ENCODE data around the gene KNDC1.
"Not testable (repeated sequence)": the region's sequence is repeated elsewhere in the genome, so short reads cannot be mapped to it uniquely, and the experiment has no call there.

The KNDC1 gene

GRCh38 chr10:133219782-133220181 is 59.8 kb downstream of the KNDC1 start:
- Histone ChIP-seq H3K4me1 (ENCODE audit: control insufficient read depth, insufficient read depth, low read length, unreplicated experiment) (no peaks in the 10 kb centered on the region), H3K27me3 (ENCODE audit: insufficient read depth, low read length) (peaks cover 7% of the 10 kb centered on the region), H3K27ac (ENCODE audit: low read depth, low read length) (no peak overlapping the region), H2AFZ (ENCODE audit: low read length, unreplicated experiment) (no peak overlapping the region), H3K79me2 (ENCODE audit: control insufficient read depth, insufficient read depth, low read length, unreplicated experiment) (no peaks in the 10 kb centered on the region), H3K4me3 (ENCODE audit: low read depth, low read length) (no peak overlapping the region), H3K36me3 (ENCODE audit: insufficient read depth, low read length) (no peaks in the 10 kb centered on the region)

DNA sequence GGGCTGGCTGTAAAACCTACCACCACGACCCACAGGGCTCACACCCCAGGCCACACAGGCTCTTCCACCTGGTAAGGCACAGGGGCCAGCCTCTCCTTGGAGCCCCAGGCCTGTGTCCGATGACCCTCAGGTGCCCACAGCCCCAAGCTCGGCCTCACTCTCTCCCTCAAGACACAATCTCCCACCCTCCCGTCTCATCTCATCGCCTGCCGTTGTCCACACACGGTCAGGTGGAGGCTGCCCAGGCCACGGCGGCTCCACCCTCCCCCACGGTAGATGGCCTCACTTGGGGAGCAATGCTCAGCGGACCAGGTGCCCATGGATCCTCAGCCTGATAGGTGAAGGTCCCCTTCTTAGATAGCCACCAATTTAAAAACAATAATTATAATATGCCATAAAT is 61.3 kb downstream of the KNDC1 start:
- Histone ChIP-seq H2AFZ (ENCODE audit: low read length, unreplicated experiment) (no peak overlapping the region), H3K79me2 (ENCODE audit: control insufficient read depth, insufficient read depth, low read length, unreplicated experiment) (no peaks in the 10 kb centered on the region), H3K27ac (ENCODE audit: low read depth, low read length) (no peak overlapping the region), H3K27me3 (ENCODE audit: insufficient read depth, low read length) (peaks cover 7% of the 10 kb centered on the region), H3K36me3 (ENCODE audit: insufficient read depth, low read length) (no peaks in the 10 kb centered on the region), H3K4me1 (ENCODE audit: control insufficient read depth, insufficient read depth, low read length, unreplicated experiment) (no peaks in the 10 kb centered on the region), H3K4me3 (ENCODE audit: low read depth, low read length) (no peak overlapping the region)

DNA sequence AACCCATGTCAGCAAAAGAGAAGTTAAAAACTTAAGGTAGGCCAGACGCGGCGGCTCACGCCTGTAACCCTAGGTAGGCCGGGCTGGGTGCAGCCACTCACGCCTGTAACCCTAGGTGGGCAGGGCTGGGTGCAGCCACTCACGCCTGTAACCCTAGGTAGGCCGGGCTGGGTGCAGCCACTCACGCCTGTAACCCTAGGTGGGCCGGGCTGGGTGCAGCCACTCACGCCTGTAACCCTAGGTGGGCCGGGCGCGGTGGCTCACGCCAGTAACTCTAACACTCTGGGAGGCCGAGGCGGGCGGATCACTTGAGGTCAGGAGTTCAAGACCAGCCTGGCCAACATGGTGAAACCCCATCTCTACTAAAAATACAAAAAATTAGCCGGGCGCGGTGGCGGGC is 61.7 kb downstream of the KNDC1 start:
- not testable (repeated sequence) for H3K4me1 ChIP-seq (ENCODE audit: control insufficient read depth, insufficient read depth, low read length, unreplicated experiment); H3K27me3 ChIP-seq (ENCODE audit: insufficient read depth, low read length)

GRCh38 chr10:133224076-133224475 is 64.1 kb downstream of the KNDC1 start:
- no peak overlapping the region for H3K4me3 ChIP-seq (ENCODE audit: low read depth, low read length)
- H3K27me3 ChIP-seq (ENCODE audit: insufficient read depth, low read length): peaks cover 18% of the 10 kb centered on the region
- H3K4me1 ChIP-seq (ENCODE audit: control insufficient read depth, insufficient read depth, low read length, unreplicated experiment): no peaks in the 10 kb centered on the region
- no peak overlapping the region for H3K27ac ChIP-seq (ENCODE audit: low read depth, low read length)
- no peak overlapping the region for H2AFZ ChIP-seq (ENCODE audit: low read length, unreplicated experiment)
- H3K36me3 ChIP-seq (ENCODE audit: insufficient read depth, low read length): no peaks in the 10 kb centered on the region
- H3K79me2 ChIP-seq (ENCODE audit: control insufficient read depth, insufficient read depth, low read length, unreplicated experiment): no peaks in the 10 kb centered on the region

More for the DNA sequence above, 61.7 kb downstream of the KNDC1 start:
- H3K79me2 ChIP-seq (ENCODE audit: control insufficient read depth, insufficient read depth, low read length, unreplicated experiment); H3K27ac ChIP-seq (ENCODE audit: low read depth, low read length); H2AFZ ChIP-seq (ENCODE audit: low read length, unreplicated experiment); H3K36me3 ChIP-seq (ENCODE audit: insufficient read depth, low read length); H3K4me3 ChIP-seq (ENCODE audit: low read depth, low read length): not testable (repeated sequence)

DNA sequence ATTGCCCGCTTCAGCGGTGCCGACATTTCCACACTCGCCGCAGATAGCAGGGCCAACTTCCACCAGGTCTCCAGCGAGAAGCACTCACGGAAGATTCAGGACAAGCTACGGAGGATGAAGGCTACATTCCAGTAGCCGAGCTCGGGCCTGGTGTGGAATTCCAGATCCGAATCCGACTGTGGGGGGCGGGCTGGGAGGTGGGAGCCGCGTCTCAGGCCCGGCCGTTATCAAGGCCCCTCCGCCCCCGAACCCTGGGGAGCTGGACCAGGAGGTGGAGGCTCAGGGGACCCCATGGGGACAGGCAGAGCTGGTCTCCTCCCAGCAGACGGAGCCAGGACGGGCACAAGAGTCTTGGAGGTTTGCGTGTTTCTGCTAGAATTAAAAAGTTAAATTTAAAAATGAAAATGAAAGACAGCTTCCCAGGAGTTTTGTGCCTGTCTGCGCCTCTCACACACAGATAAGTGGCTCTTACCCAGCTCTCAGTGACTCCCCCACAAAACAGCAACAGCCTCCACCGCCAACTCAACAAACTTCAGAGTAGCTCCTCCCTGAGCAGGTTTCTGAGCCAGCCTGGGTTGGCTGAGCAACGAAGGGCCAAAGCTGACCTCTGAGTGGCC is 64.8 kb downstream of the KNDC1 start:
- H3K27me3 ChIP-seq (ENCODE audit: insufficient read depth, low read length): peaks cover 19% of the 10 kb centered on the region

DNA sequence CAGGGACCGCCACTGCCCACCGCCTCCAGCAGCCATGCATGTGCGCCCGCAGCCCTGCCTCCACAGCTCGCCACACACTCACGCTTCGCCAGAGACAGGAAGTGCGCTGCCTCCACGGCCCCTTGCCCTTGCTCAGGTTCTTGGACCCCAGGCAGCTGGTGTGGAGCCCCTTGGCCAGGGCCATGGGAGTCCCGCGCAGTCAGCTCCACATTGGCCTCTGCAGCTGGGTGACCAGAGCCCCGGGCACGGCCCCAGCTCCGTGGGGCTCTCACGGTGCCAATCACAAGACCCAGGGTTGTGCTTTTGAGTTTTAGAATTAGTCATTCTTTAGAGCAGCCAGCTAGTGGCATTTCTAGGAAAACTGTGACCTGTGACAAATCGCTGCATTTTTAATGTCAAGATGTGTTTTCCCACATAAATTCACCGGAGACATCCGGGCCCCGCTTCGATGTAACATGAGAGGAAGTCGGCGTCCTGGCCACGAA is 65.7 kb downstream of the KNDC1 start:
- Histone ChIP-seq H3K36me3 (ENCODE audit: insufficient read depth, low read length) (no peaks in the 10 kb centered on the region), H3K4me3 (ENCODE audit: low read depth, low read length) (no peak overlapping the region), H3K79me2 (ENCODE audit: control insufficient read depth, insufficient read depth, low read length, unreplicated experiment) (no peaks in the 10 kb centered on the region), H2AFZ (ENCODE audit: low read length, unreplicated experiment) (no peak overlapping the region), H3K27me3 (ENCODE audit: insufficient read depth, low read length) (peaks cover 25% of the 10 kb centered on the region), H3K4me1 (ENCODE audit: control insufficient read depth, insufficient read depth, low read length, unreplicated experiment) (no peaks in the 10 kb centered on the region), H3K27ac (ENCODE audit: low read depth, low read length) (no peak overlapping the region)

More for the DNA sequence above, 64.8 kb downstream of the KNDC1 start:
- Histone ChIP-seq H2AFZ (ENCODE audit: low read length, unreplicated experiment) (no peak overlapping the region), H3K36me3 (ENCODE audit: insufficient read depth, low read length) (no peaks in the 10 kb centered on the region), H3K4me3 (ENCODE audit: low read depth, low read length) (no peak overlapping the region), H3K27ac (ENCODE audit: low read depth, low read length) (no peak overlapping the region), H3K79me2 (ENCODE audit: control insufficient read depth, insufficient read depth, low read length, unreplicated experiment) (no peaks in the 10 kb centered on the region), H3K4me1 (ENCODE audit: control insufficient read depth, insufficient read depth, low read length, unreplicated experiment) (no peaks in the 10 kb centered on the region)

DNA sequence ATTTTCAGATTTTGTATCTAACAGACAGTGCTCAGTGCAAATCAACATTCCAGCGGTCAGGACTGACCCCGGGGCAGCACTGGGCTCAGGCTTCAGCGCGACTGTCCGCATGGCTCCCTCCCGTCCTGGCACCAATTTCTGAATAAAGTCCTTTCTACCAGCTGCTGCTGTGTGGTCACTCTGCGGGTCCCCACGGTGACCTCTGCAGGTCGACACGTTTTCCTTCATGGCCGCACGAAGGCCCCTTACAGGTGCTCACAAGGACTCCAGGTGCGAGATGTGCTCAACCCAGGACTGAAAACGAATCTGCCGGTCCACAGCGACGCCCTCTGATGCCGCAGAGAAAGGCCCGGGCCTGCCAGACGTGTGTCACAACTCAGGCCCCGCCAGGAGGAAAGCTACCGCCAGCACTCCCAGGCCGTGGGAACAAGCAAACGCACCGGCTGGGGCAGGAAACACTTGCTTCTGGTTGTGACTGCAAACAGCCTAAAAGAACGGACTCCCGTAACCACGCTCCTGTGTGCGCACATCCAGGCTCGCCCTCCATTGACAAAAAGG is 66.3 kb downstream of the KNDC1 start:
- H3K4me3 ChIP-seq (ENCODE audit: low read depth, low read length): no peak overlapping the region
- peaks cover 30% of the 10 kb centered on the region for H3K27me3 ChIP-seq (ENCODE audit: insufficient read depth, low read length)
- no peak overlapping the region for H2AFZ ChIP-seq (ENCODE audit: low read length, unreplicated experiment)
- no peak overlapping the region for H3K27ac ChIP-seq (ENCODE audit: low read depth, low read length)
- H3K4me1 ChIP-seq (ENCODE audit: control insufficient read depth, insufficient read depth, low read length, unreplicated experiment): no peaks in the 10 kb centered on the region
- no peaks in the 10 kb centered on the region for H3K36me3 ChIP-seq (ENCODE audit: insufficient read depth, low read length)
- no peaks in the 10 kb centered on the region for H3K79me2 ChIP-seq (ENCODE audit: control insufficient read depth, insufficient read depth, low read length, unreplicated experiment)

DNA sequence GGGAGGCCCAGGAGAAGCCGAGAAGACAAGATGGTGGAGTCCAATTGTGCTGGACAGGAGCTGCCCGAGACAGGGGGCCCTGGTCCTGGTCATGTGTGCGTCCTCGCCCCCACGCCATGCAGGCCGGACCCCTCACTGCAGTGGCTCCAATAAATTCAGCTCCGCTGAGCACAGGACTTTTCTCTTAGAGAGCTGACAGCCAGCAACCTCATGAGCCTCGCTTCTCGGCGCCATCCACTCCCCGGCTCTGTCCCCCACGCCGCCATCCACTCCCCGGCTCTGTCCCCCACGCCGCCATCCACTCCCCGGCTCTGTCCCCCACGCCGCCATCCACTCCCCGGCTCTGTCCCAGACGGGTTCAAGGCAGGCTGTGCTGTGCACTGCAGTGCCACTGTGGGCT is 67.2 kb downstream of the KNDC1 start:
- Histone ChIP-seq H3K36me3 (ENCODE audit: insufficient read depth, low read length) (no peaks in the 10 kb centered on the region), H2AFZ (ENCODE audit: low read length, unreplicated experiment) (no peak overlapping the region), H3K4me3 (ENCODE audit: low read depth, low read length) (no peak overlapping the region), H3K79me2 (ENCODE audit: control insufficient read depth, insufficient read depth, low read length, unreplicated experiment) (no peaks in the 10 kb centered on the region), H3K27me3 (ENCODE audit: insufficient read depth, low read length) (peaks cover 39% of the 10 kb centered on the region), H3K27ac (ENCODE audit: low read depth, low read length) (no peak overlapping the region), H3K4me1 (ENCODE audit: control insufficient read depth, insufficient read depth, low read length, unreplicated experiment) (no peaks in the 10 kb centered on the region)

DNA sequence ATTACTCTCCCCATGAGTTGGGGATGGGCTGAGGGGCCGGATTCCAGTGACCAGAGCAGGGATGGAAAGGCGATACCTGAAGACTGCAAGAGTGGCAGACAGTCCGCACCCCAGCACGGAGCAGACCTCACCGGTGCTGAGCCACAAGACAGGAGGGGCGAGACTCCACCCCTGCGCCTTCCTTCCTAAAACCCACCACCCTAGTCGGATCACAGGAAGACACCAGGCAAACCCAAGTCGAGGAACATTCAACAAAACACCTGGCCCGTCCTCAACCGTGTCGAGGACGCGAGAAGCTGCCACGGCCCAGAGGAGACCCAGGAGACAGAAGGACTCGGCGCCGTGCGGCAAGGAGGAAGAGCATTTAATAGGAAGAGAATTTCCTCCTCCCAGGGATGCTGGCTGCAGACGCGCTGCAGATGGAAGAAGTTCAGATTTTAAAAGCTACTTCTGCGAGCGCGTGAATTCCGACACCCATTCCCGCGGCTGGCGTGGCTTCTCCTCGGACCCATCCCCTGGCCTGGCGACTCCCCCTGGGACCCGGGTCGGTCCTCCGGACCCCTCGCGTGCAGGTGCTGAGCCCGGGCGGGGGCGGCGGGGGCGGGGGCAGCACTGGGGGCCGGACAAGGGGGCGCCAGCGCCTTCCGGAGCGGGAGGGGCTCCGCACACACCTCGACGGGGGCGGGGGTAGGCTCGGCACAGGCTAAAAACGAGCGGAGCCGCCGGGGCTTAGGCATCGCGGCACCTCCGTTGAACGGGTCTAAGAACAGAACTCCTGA is 69.4 kb downstream of the KNDC1 start:
- Histone ChIP-seq H3K36me3 (ENCODE audit: insufficient read depth, low read length) (no peaks in the 10 kb centered on the region), H3K79me2 (ENCODE audit: control insufficient read depth, insufficient read depth, low read length, unreplicated experiment) (no peaks in the 10 kb centered on the region), H3K27ac (ENCODE audit: low read depth, low read length) (no peak overlapping the region), H3K27me3 (ENCODE audit: insufficient read depth, low read length) (peaks cover 56% of the 10 kb centered on the region), H2AFZ (ENCODE audit: low read length, unreplicated experiment) (no peak overlapping the region), H3K4me1 (ENCODE audit: control insufficient read depth, insufficient read depth, low read length, unreplicated experiment) (no peaks in the 10 kb centered on the region), H3K4me3 (ENCODE audit: low read depth, low read length) (no peak overlapping the region)

DNA sequence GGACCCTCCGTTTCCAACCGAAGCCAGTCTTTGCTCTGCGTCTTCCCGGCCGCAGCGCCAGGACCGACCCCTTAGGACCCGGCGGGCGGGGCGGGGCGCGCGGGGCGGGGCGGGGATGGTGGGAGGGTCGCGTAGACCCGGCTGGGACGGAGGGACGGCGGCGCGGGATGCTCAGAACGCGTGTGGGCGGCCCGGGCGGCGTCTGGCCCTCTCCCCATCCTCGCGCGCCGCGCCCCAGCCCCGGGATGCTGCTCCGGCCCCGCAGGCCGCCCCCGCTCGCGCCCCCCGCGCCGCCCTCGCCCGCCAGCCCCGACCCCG is 70.0 kb downstream of the KNDC1 start, which contains the start of gene UTF1:
UTF1 (plus strand) TSS at position 174 of the 318 bp plus-strand sequence; CDS start at position 246, 72 bp downstream.
- Histone ChIP-seq H3K27me3 (ENCODE audit: insufficient read depth, low read length) (peaks cover 57% of the 10 kb centered on the region), H2AFZ (ENCODE audit: low read length, unreplicated experiment) (no peak within 1 kb of the TSS), H3K4me1 (ENCODE audit: control insufficient read depth, insufficient read depth, low read length, unreplicated experiment) (no peaks in the 10 kb centered on the region), H3K79me2 (ENCODE audit: control insufficient read depth, insufficient read depth, low read length, unreplicated experiment) (no peaks in the 10 kb centered on the region), H3K4me3 (ENCODE audit: low read depth, low read length) (no peak within 1 kb of the TSS), H3K36me3 (ENCODE audit: insufficient read depth, low read length) (no peaks in the 10 kb centered on the region), H3K27ac (ENCODE audit: low read depth, low read length) (no peak within 1 kb of the TSS)
